ENCODE measurements around the gene MAP4K1. TPM values are rescaled to one million over a fixed set of nuclear protein-coding genes. Genes with fewer than 3 reads are reported as not detected.

The MAP4K1 gene
- total and polyA plus RNA-seq, 2 of the 13 experiments (the other 11 are each of a cell fraction or from before 2014, with no cell fraction given), result 0.24 to 0.89 TPM

- POLR2A ChIA-PET, result interaction anchor here (1.2 to 3.1 kb wide), 5 partner anchors 11 to 233 kb away, joined by 3 to 16 read pairs (median 8); partner anchors contain the start of genes ACTN4, EIF3K and FAM98C
- no TSS peak for BruUV-seq (replicated peaks)
- Histone ChIP-seq H3K9me3 (ENCODE audit: low read length) (no peaks in the 10 kb centered on the region), H4K20me1 (ENCODE audit: insufficient read depth, low read length) (0 out of 2 replicates have a peak, but pooled peaks cover 4% of the 10 kb centered on the region), H3K4me3 (replicated peaks in 1 of 3; ENCODE audit: insufficient read depth in 1 of 3, low read depth in 2 of 3, low read length in 3 of 3) (no peak overlapping the region), H3K27me3 (ENCODE audit: control insufficient read depth in 1 of 2, insufficient read depth in 2 of 2, low read length in 2 of 2) (no peaks in the 10 kb centered on the region), H3K79me2 (ENCODE audit: insufficient read depth, low read length) (no peaks in the 10 kb centered on the region), H3K9ac (ENCODE audit: insufficient read depth, low read depth, low read length) (no peak overlapping the region), H3K4me2 (ENCODE audit: low read depth, low read length) (no peak overlapping the region), H2AFZ (ENCODE audit: low read length) (no peak overlapping the region), H3K36me3 (replicated peaks in 1 of 2; ENCODE audit: control insufficient read depth in 1 of 2, insufficient read depth in 2 of 2, low read length in 2 of 2) (peaks cover 5% of the 10 kb centered on the region in 2 experiments; a peak in 2 of 5 replicates), H3K27ac (ENCODE audit: extremely low read length, insufficient read depth, low read length) (no peak overlapping the region), H3K4me1 (ENCODE audit: insufficient read depth, low read length) (peaks cover 18% of the 10 kb centered on the region)
- WGBS (ENCODE audit: low lambda C conversion rate), result 98% methylated on average over 17 of the region's 17 CpGs
- TF ChIP-seq ZNF766 (CRISPR knock-in tag; IDR thresholded peaks at IDR 0.05; ENCODE audit: borderline replicate concordance) (no peak), MTA3 (CRISPR knock-in tag; IDR thresholded peaks at IDR 0.05) (no peak), ZNF629 (CRISPR knock-in tag; conservative IDR thresholded peaks at IDR 0.05) (peak; percentile 81)
- FAIRE-seq (no peak), DNase-seq (ENCODE audit: low spot score) (no peak), ATAC-seq (no peak)
- in situ Hi-C loops (cut with HindIII; ENCODE audit: extremely low pct_ligation_motif_present, low pct_unique_long_range_greater_than_20kb), result loop anchor here (10.0 kb wide), 1 partner anchor 91 kb away; no protein-coding TSS in a partner anchor
- intact Hi-C loops (cut with micrococcal nuclease; ENCODE audit: unreplicated experiment), result no loop called here
- CTCF ChIA-PET (ENCODE audit: low intra/inter-chr PET ratio, low total read pairs), result interaction anchor here (0.5 to 2.1 kb wide), 4 partner anchors 50 to 249 kb away, joined by 3 to 13 read pairs (median 3); no protein-coding TSS in a partner anchor
Observed at GRCh38 chr19:38635483-38636399, 18.0 kb upstream of the MAP4K1 start.

- no peaks in the 10 kb centered on the region for H3K79me2 ChIP-seq (ENCODE audit: insufficient read depth, low read length)
- no peak overlapping the region for H3K4me3 ChIP-seq (replicated peaks in 1 of 3; ENCODE audit: insufficient read depth in 1 of 3, low read depth in 2 of 3, low read length in 3 of 3)
- in situ Hi-C loops (cut with HindIII; ENCODE audit: extremely low pct_ligation_motif_present, low pct_unique_long_range_greater_than_20kb), result loop anchor here (10.0 kb wide), 1 partner anchor 90 kb away; no protein-coding TSS in a partner anchor
- H2AFZ ChIP-seq (ENCODE audit: low read length), result no peak overlapping the region
- no peaks in the 10 kb centered on the region for H3K27me3 ChIP-seq (ENCODE audit: control insufficient read depth in 1 of 2, insufficient read depth in 2 of 2, low read length in 2 of 2)
- CTCF ChIA-PET (ENCODE audit: low intra/inter-chr PET ratio, low total read pairs), result interaction anchor here (1.2 to 2.1 kb wide), 5 partner anchors 51 to 232 kb away, joined by 3 to 13 read pairs (median 4); partner anchors contain the start of gene FAM98C
- no peak overlapping the region for H3K9ac ChIP-seq (ENCODE audit: insufficient read depth, low read depth, low read length)
- 71% methylated on average over 15 of the region's 17 CpGs for WGBS (ENCODE audit: low lambda C conversion rate)
- DNase-seq (ENCODE audit: low spot score) (no peak), ATAC-seq (peak; percentile 62), FAIRE-seq (peak; percentile 61)
- POLR2A ChIA-PET, result interaction anchor here (1.0 to 3.1 kb wide), 6 partner anchors 12 to 261 kb away, joined by 3 to 16 read pairs (median 6); partner anchors contain the start of genes ACTN4, EIF3K, FAM98C and PSMD8
- no peaks in the 10 kb centered on the region for H3K9me3 ChIP-seq (ENCODE audit: low read length)
- peaks cover 5 to 6% of the 10 kb centered on the region in 2 experiments; a peak in 2 of 5 replicates for H3K36me3 ChIP-seq (replicated peaks in 1 of 2; ENCODE audit: control insufficient read depth in 1 of 2, insufficient read depth in 2 of 2, low read length in 2 of 2)
- no peak overlapping the region for H3K4me2 ChIP-seq (ENCODE audit: low read depth, low read length)
- intact Hi-C loops (cut with micrococcal nuclease; ENCODE audit: unreplicated experiment), result loop anchor here (1.0 to 5.0 kb wide), 2 partner anchors 91 to 233 kb away; partner anchors contain the start of gene FAM98C
- H3K27ac ChIP-seq (ENCODE audit: extremely low read length, insufficient read depth, low read length), result no peak overlapping the region
- H4K20me1 ChIP-seq (ENCODE audit: insufficient read depth, low read length), result 0 out of 2 replicates have a peak, but pooled peaks cover 4% of the 10 kb centered on the region
- peaks cover 18% of the 10 kb centered on the region for H3K4me1 ChIP-seq (ENCODE audit: insufficient read depth, low read length)
- BruUV-seq (replicated peaks), result no TSS peak
- TF ChIP-seq RAD21 (CRISPR knock-in tag; IDR thresholded peaks at IDR 0.05) (peak; percentile 49; the same call in 1 of the 2 replicates), ERF (CRISPR knock-in tag; IDR thresholded peaks at IDR 0.05) (peak; percentile 54; the same call in 1 of the 2 replicates), ZNF788 (CRISPR knock-in tag; IDR thresholded peaks at IDR 0.05; ENCODE audit: borderline replicate concordance) (peak; percentile 31; the same call in 1 of the 2 replicates), ZNF687 (CRISPR knock-in tag; IDR thresholded peaks at IDR 0.05) (peak; percentile 27; the same call in 1 of the 2 replicates), KAT8 (CRISPR knock-in tag; IDR thresholded peaks at IDR 0.05) (0 out of 2 replicates have a peak, but pooled peaks have one; percentile 23), ZNF564 (CRISPR knock-in tag; IDR thresholded peaks at IDR 0.05) (no peak), U2AF1 (optimal IDR thresholded peaks at IDR 0.05; ENCODE audit: low read depth, low read length) (no peak), MIXL1 (CRISPR knock-in tag; IDR thresholded peaks at IDR 0.05) (0 out of 2 replicates have a peak, but pooled peaks have one; percentile 14)
Observed at GRCh38 chr19:38634757-38635482, 17.2 kb upstream of the MAP4K1 start.

All from HepG2 (cell line).